PFSK-1 (cell line): Measurements from ENCODE around the gene JHY. TPM values are rescaled to one million over a fixed set of nuclear protein-coding genes. Genes with fewer than 3 reads are reported as not detected.

Source experiments
- FOXP2 ChIP-seq: optimal IDR thresholded peaks from 2 replicates; pipeline ENCODE3; 2011; ENCODE audit warnings: borderline replicate concordance, control low read depth, inconsistent platforms; ENCODE audit not compliant: insufficient read depth; ENCODE audit errors: extremely low read length, extremely low read depth
- POLR2AphosphoS5 ChIP-seq: IDR thresholded peaks from 2 replicates; pipeline ENCODE4 v1.6.1; 2012; ENCODE audit warnings: low read depth, mild to moderate bottlenecking, control low read depth, low read length, moderate library complexity
- SIN3A ChIP-seq: IDR thresholded peaks from 2 replicates; pipeline ENCODE4 v1.6.1; 2012; ENCODE audit warnings: mild to moderate bottlenecking, low read length, moderate library complexity, borderline replicate concordance; ENCODE audit not compliant: insufficient read depth
- TAF1 ChIP-seq: IDR thresholded peaks from 2 replicates; pipeline ENCODE4 v1.6.1; 2012; ENCODE audit warnings: low read length, control low read depth, borderline replicate concordance; ENCODE audit not compliant: insufficient read depth
- polyA plus RNA-seq: library from polyadenylated mRNA; unstranded; fragments of >200 nt; gene quantifications from one replicate; pipeline ENCODE4 v1.2.1, GENCODE V29; 2012; ENCODE audit warnings: low read depth, missing spikeins; ENCODE audit not compliant: insufficient read length
- TF ChIP-seq, protein P1 (sequence below), 2 experiments: IDR thresholded peaks; 2 replicates each; pipeline versions ENCODE4 v1.6.1 to v1.8.0; 2011 to 2012; ENCODE audit warnings: low read depth in 2 of 2, low read length in 2 of 2, control low read depth in 1 of 2, inconsistent platforms in 1 of 2, mild to moderate bottlenecking in 1 of 2, moderate library complexity in 1 of 2; ENCODE audit not compliant: insufficient read depth in 1 of 2

The JHY gene
- polyA plus RNA-seq = not detected

DNA sequence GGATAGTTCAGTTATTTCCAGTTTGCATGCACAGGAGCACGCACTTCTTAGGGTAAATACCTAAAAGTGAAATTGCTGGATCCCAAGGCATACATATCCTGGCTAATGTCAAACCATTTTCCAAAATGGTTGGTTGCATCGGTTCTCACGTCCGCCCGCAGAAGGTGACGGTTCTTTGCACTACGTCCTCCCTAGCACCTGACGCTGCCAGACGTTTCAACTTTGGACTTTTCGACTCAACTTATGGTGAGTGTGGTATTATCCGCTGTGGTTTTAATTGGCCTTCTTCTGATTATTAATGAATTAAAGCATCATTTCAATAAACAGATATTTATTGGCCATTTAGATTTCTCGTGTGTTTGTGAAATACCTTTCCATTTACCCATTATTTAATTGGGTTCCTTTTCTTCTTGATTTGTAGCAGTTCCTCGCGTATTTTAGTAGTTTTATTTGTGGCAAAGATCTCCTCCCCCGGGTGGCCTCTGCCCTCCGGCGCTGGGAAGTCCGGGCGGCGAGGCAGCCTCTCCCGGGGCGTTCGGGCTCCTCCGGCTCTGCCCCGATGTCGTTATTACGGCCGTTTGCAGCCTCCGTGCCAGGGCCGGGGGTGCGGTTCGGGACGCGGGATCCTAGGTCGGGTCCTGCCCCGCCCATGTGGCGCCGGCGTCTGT, at the start of gene JHY:
JHY (plus strand) TSS at position 571 of the 668 bp plus-strand sequence. CDS start 3,091 bp downstream, outside the sequence.
- TF ChIP-seq TAF1 (no peak), POLR2AphosphoS5 (no peak), FOXP2 (no peak)
- TF ChIP-seq, protein P1, sequence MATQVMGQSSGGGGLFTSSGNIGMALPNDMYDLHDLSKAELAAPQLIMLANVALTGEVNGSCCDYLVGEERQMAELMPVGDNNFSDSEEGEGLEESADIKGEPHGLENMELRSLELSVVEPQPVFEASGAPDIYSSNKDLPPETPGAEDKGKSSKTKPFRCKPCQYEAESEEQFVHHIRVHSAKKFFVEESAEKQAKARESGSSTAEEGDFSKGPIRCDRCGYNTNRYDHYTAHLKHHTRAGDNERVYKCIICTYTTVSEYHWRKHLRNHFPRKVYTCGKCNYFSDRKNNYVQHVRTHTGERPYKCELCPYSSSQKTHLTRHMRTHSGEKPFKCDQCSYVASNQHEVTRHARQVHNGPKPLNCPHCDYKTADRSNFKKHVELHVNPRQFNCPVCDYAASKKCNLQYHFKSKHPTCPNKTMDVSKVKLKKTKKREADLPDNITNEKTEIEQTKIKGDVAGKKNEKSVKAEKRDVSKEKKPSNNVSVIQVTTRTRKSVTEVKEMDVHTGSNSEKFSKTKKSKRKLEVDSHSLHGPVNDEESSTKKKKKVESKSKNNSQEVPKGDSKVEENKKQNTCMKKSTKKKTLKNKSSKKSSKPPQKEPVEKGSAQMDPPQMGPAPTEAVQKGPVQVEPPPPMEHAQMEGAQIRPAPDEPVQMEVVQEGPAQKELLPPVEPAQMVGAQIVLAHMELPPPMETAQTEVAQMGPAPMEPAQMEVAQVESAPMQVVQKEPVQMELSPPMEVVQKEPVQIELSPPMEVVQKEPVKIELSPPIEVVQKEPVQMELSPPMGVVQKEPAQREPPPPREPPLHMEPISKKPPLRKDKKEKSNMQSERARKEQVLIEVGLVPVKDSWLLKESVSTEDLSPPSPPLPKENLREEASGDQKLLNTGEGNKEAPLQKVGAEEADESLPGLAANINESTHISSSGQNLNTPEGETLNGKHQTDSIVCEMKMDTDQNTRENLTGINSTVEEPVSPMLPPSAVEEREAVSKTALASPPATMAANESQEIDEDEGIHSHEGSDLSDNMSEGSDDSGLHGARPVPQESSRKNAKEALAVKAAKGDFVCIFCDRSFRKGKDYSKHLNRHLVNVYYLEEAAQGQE (IDR thresholded peaks at IDR 0.05; ENCODE audit: insufficient read depth in 1 of 2, low read depth in 2 of 2, low read length in 2 of 2) = no peak

DNA sequence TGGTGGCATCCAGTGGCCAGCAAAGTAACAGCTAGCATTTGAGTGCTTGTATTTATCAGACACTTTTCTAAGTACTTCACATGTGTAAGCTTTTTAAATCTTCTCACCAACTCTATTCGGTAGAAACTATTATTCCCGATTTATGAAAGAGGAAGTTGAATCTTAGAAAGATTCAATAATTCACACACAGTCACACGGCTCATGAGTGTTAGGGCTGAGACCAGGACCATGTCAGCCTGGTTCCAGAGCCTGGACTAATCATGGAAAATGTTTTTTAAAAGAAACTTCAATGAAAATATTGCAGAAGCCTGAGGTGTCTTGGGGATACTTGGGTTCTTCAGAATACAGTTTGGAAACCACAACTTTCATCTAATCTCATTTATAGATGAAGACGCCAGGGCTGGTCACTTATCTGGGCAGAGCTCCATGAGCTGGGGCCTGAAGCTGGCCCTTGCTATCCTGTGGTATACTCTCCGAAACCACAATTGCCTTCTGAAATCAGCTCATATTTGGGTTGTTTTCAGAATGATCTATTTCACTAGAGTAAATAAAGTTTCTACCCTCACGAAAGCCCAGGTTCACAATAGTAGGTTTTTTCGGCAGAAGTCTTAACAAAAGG, 48.6 kb upstream of the JHY start:
- TF ChIP-seq, protein P1 (IDR thresholded peaks at IDR 0.05; ENCODE audit: insufficient read depth in 1 of 2, low read depth in 2 of 2, low read length in 2 of 2) = no peak
- TF ChIP-seq POLR2AphosphoS5 (no peak), TAF1 (no peak), FOXP2 (no peak), SIN3A (no peak)

DNA sequence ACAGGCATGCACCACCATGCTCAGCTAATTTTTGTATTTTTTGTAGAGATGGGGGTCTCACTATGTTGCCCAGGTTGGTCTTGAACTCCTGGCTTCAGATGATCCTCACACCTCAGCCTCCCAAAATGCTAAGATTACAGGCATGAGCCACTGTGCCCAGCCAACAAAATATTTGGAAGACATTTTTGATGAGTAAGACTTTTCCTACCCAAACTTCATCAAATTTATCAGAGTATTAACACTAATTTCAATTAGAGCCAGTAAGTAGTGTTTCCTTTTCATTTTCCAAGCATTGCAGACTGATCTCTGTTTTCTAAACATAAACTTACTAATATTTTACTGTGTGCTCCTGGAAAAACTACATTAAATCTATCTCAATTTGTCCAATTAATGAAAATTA, 45.6 kb upstream of the JHY start:
- TF ChIP-seq SIN3A (no peak), FOXP2 (no peak), POLR2AphosphoS5 (no peak), TAF1 (no peak)
- TF ChIP-seq, protein P1 (IDR thresholded peaks at IDR 0.05; ENCODE audit: insufficient read depth in 1 of 2, low read depth in 2 of 2, low read length in 2 of 2) = no peak

DNA sequence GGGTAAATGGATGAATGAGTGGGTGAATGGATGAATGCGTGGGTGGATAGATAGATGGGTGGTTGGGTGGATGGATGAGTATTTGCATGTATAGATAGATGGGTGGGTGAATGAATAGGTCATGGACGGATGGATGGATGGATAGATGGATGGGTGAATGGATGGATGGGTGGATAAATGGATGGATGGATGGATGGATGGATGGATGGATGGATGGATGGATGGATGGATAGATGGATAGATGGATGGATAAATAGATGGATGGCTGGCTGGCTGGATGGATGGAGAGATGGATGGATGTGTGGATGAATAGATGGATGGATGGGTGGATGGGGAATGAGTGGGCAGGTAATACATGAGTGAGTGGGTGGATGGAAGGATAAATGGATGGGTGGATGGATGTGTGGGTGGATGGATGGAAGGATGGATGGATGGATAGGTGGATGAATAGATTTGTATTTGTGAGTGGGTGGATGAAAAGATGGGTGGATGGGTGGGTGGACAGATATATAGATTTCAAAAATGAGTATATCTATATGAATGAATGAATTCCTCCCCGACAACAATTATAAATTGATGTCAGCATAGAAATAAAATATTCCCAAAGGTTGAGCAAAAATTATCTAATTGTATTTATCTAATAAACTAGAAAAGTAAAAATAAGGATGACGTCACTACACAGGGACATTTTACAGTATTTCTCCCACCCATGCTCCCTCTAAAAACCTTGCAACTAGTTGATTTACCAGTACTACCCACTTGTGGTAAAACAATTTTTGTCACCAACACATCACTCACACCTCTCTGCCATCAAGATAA, 44.8 kb upstream of the JHY start:
- no peak for TF ChIP-seq FOXP2
- no peak for TF ChIP-seq SIN3A
- TF ChIP-seq, protein P1 (IDR thresholded peaks at IDR 0.05; ENCODE audit: insufficient read depth in 1 of 2, low read depth in 2 of 2, low read length in 2 of 2) = no peak
- TF ChIP-seq TAF1 = no peak
- TF ChIP-seq POLR2AphosphoS5 = no peak
